Ovary (tissue), 9 donors: ENCODE results near the gene AGO1. TPM values are rescaled to one million over a fixed set of nuclear protein-coding genes. Genes with fewer than 3 reads are reported as not detected.

ENCODE experiments used
- DNase-seq, 5 donors: peaks; one replicate each; pipeline ENCODE4 v3.0.0-alpha.2; 2019 to 2020
- H3K27ac ChIP-seq, 2 donors: fragments of 200-600 bp; one replicate each; pipeline versions ENCODE4 v1.5.1 to v1.8.0; 2019 to 2022
- H3K27me3 ChIP-seq: fragments of 200-600 bp; one replicate; pipeline ENCODE4 v1.8.0; 2022
- H3K36me3 ChIP-seq: fragments of 200-600 bp; sonication (generic); one replicate; pipeline ENCODE4 v1.5.1; 2019
- H3K4me1 ChIP-seq: one replicate; pipeline ENCODE4 v1.8.1; 2013; ENCODE audit warnings: mild to moderate bottlenecking, moderate library complexity; ENCODE audit not compliant: insufficient read depth
- H3K4me3 ChIP-seq: fragments of 200-600 bp; sonication (generic); one replicate; pipeline ENCODE4 v1.5.1; 2017
- H3K9me3 ChIP-seq, 2 donors: fragments of 200-600 bp in 1 of 2; sonication (generic) in 1 of 2; one replicate each; pipeline versions ENCODE4 v1.5.1 to v1.8.1; 2013 to 2019; ENCODE audit warnings: mild to moderate bottlenecking in 1 of 2, moderate library complexity in 1 of 2
- CTCF ChIP-seq, 3 donors: fragments of 450-650 bp in 2 of 3; fragments of 200-600 bp in 1 of 3; IDR thresholded peaks; one replicate each; pipeline versions ENCODE4 v1.5.1 to v1.8.0; 2016 to 2022; ENCODE audit warnings: antibody characterized with exemption in 3 of 3, mild to moderate bottlenecking in 1 of 3
- EP300 ChIP-seq: sonication (generic); formaldehyde crosslinking; IDR thresholded peaks from one replicate; pipeline ENCODE4 v1.6.1; 2017; ENCODE audit warnings: antibody characterized with exemption
- POLR2A ChIP-seq: fragments of 450-650 bp; IDR thresholded peaks from one replicate; pipeline ENCODE4 v1.6.1; 2017; ENCODE audit warnings: antibody characterized with exemption, mild to moderate bottlenecking, moderate library complexity
- WGBS, 3 donors: extraction: QIAGEN DNeasy Blood & Tissue Kit in 1 of 3; methylation state at CpG; one replicate each; pipeline versions ENCODE4 v1.1.5 to v1.1.7; 2013 to 2017; 5-methylcytosine and 5-hydroxymethylcytosine counted together
- intact Hi-C, 4 donors: fragments of 100-400 bp; cut with DNase I; formaldehyde crosslinking; loops; one replicate each; pipeline versions ENCODE4 v1.11.0 to v1.15.1; 2022 to 2023
- polyA plus RNA-seq, 2 donors: library from polyadenylated mRNA; stranded (reverse); fragments of 200-250 nt in 1 of 2; fragments of 350-450 nt in 1 of 2; fragmentation: Illumina TruSeq in 1 of 2; extraction: RNeasy Lipid Tissue Mini Kit (QIAGEN cat#74804) in 1 of 2; gene quantifications; one replicate each; pipeline ENCODE4 v1.2.3, GENCODE V29; 2013 to 2014
- total RNA-seq, 7 donors: library from RNA; depleted of rRNA in 2 of 7; stranded (reverse); fragments of >200 nt in 2 of 7; fragmentation: NEBNext Ultra II Directional in 3 of 7; extraction: Animal tissue kit (Norgen Biotek cat#: 25700) in 3 of 7; gene quantifications; one replicate each; pipeline versions ENCODE4 v1.1.0 to v1.2.4, GENCODE V29; 2016 to 2023
- donor health status: DM: no; HTN: no; CAD: no; lungs with moderate emphysema.
- donor health status: DM: no; HTN: no; CAD: no.
- donor health status: Bipolar disorder and iron deficiency.
- donor health status: DM: yes; HTN: yes; CAD: no.
- donor health status: DM: no; HTN: no; CAD: no.
- donor health status: DM: yes; HTN: yes; CAD: no.

The AGO1 gene
- total and polyA plus RNA-seq, 9 donors: 5.1 to 34.0 (median 27.6) TPM

GRCh38 chr1:35932941-35933340 is 49.9 kb downstream of the AGO1 start:
- no peaks in the 10 kb centered on the region for H3K27me3 ChIP-seq
- intact Hi-C loops: no loop called here

GRCh38 chr1:35935442-35936388 is 52.7 kb downstream of the AGO1 start:
- H3K4me1 ChIP-seq: no peaks in the 10 kb centered on the region
- no peak overlapping the region for H3K4me3 ChIP-seq
- H3K36me3 ChIP-seq: no peaks in the 10 kb centered on the region
- intact Hi-C loops: no loop called here
- DNase-seq: no peak
- no peak overlapping the region for H3K27ac ChIP-seq
- no peaks in the 10 kb centered on the region for H3K27me3 ChIP-seq
- H3K9me3 ChIP-seq: no peaks in the 10 kb centered on the region
- TF ChIP-seq EP300 (no peak), POLR2A (no peak), CTCF (IDR thresholded peaks at IDR 0.05) (no peak)
- WGBS, 3 donors: 52 to 60% (median 58%) methylated on average over 2 of the region's 2 CpGs

More at GRCh38 chr1:35932941-35933340, 49.9 kb downstream of the AGO1 start:
- DNase-seq: no peak
- Histone ChIP-seq H3K36me3 (no peaks in the 10 kb centered on the region), H3K4me3 (no peak overlapping the region), H3K27ac (no peak overlapping the region), H3K9me3 (no peaks in the 10 kb centered on the region), H3K4me1 (no peaks in the 10 kb centered on the region)
- no peak for TF ChIP-seq EP300
- TF ChIP-seq POLR2A: no peak

GRCh38 chr1:35936838-35937237 is 53.8 kb downstream of the AGO1 start:
- no peaks in the 10 kb centered on the region for H3K27me3 ChIP-seq
- intact Hi-C loops: no loop called here
- no peak for TF ChIP-seq POLR2A
- no peak overlapping the region for H3K4me3 ChIP-seq
- no peaks in the 10 kb centered on the region for H3K36me3 ChIP-seq
- H3K9me3 ChIP-seq: no peaks in the 10 kb centered on the region
- DNase-seq: no peak
- H3K27ac ChIP-seq: no peak overlapping the region
- H3K4me1 ChIP-seq: peaks cover 2% of the 10 kb centered on the region
- whole genome bisulfite sequencing, 3 donors: 94 to 99% (median 95%) methylated on average over 3 of the region's 3 CpGs

- Histone ChIP-seq H3K36me3 (no peaks in the 10 kb centered on the region), H3K4me3 (no peak overlapping the region), H3K9me3 (no peaks in the 10 kb centered on the region), H3K4me1 (peaks cover 5% of the 10 kb centered on the region), H3K27me3 (no peaks in the 10 kb centered on the region), H3K27ac (no peak overlapping the region)
- WGBS, 3 donors: 94 to 99% (median 97%) methylated on average over 3 of the region's 3 CpGs
- no peak for DNase-seq
- intact Hi-C loops: no loop called here
- TF ChIP-seq EP300 (no peak), POLR2A (no peak), CTCF (IDR thresholded peaks at IDR 0.05) (no peak)
These were observed 56.5 kb downstream of the AGO1 start for GRCh38 chr1:35939484-35939883.

GRCh38 chr1:35945327-35945726 is 62.3 kb downstream of the AGO1 start:
- 52 to 62% (median 55%) methylated on average over 2 of the region's 2 CpGs for WGBS, 3 donors
- DNase-seq: no peak

More at GRCh38 chr1:35945327-35945726, 62.3 kb downstream of the AGO1 start:
- H3K27ac ChIP-seq: no peak overlapping the region
- peaks cover 7% of the 10 kb centered on the region for H3K4me1 ChIP-seq
- no peaks in the 10 kb centered on the region for H3K9me3 ChIP-seq
- intact Hi-C loops: no loop called here
- no peaks in the 10 kb centered on the region for H3K27me3 ChIP-seq
- TF ChIP-seq POLR2A: no peak
- TF ChIP-seq EP300: no peak
- TF ChIP-seq CTCF (IDR thresholded peaks at IDR 0.05): no peak
- H3K36me3 ChIP-seq: no peaks in the 10 kb centered on the region
- no peak overlapping the region for H3K4me3 ChIP-seq
